Hepatocyte (in vitro differentiated cells): Measurements from ENCODE around the gene PIK3R2.

Experiments
- CTCF ChIP-seq: fragments of 200-600 bp; sonication (generic); IDR thresholded peaks from 2 replicates; pipeline ENCODE4 v1.5.1; 2016; ENCODE audit warnings: antibody characterized with exemption, mild to moderate bottlenecking; ENCODE audit not compliant: poor library complexity
- EZH2 ChIP-seq: fragments of 200-600 bp; sonication (generic); IDR thresholded peaks from 2 replicates; pipeline ENCODE4 v1.6.1; 2016; ENCODE audit warnings: antibody characterized with exemption, mild to moderate bottlenecking, borderline replicate concordance

- TF ChIP-seq EZH2: no peak
- no peak for TF ChIP-seq CTCF
Measured at GRCh38 chr19:18128044-18128443, 24.9 kb upstream of the PIK3R2 start.
